LoVo (cell line): ENCODE data around the gene TLR10.

ENCODE experiments used
- DNase-seq: peaks from one replicate; pipeline ENCODE4 v3.0.0-alpha.2; 2016; ENCODE audit warnings: low spot score

TLR10 gene

DNA sequence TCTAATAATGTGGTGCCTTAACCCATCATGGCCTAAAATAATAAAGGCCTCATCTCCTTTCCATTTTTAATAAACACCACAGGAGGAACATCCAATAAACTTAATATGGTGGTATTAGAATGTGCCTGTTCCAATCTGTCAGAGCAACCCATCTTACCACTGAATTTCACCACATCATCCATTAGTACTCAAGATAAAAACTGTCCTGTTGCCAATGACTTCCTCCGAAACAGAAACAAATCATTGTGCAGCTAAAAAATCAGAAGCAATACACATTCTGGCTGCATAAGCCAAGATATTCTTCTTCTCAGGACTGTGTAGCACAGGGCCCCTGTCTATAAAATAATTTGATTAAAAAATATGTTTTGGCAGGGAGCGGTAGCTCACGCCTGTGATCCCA is 18.5 kb downstream of the TLR10 start:
- no peak for DNase-seq

DNA sequence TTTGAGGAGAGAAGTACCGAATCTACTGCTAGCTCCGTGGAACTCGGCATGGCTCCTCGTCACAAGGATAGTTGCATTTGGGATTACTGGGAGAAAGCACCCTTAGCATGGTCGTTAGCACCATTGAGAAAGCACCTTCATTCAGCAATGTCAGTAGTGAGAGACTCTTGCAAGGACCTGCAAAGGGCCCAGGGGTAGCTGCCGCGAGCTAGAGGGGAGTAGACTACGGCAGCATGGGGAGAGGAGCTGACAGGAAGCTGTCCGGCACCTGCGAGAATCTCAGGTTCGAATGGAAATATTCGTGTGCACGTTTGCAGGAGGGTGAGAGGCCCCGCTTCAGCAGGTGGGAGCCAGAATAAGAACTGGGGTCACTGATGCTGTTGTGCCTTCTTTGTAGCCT is 20.2 kb downstream of the TLR10 start:
- no peak for DNase-seq

DNA sequence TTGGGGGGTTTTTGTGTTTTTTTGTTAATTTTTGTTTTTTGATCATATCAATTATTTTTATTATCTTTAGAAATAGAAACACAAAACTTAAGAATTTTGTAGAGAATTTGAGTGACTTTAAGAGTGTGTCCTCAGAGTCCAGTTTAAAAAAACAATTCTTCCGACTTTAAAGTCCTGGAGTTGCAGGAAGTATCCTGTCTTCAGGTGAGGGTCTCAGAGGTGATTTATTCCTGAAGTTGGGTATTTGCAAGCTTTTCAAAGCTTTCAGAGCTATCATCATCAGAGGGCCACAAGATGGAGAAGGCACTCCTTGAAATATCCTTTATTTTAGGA is 23.0 kb downstream of the TLR10 start:
- DNase-seq, result no peak

- DNase-seq, result peak; percentile 46
Observed at GRCh38 chr4:38759113-38759789, 23.5 kb downstream of the TLR10 start.

- no peak for DNase-seq
Observed at GRCh38 chr4:38757945-38758600, 24.7 kb downstream of the TLR10 start.

- no peak for DNase-seq
Observed at GRCh38 chr4:38752941-38753806, 29.6 kb downstream of the TLR10 start.

- no peak for DNase-seq
Observed at GRCh38 chr4:38752372-38752940, 30.3 kb downstream of the TLR10 start.

GRCh38 chr4:38751341-38752010 is 31.3 kb downstream of the TLR10 start:
- DNase-seq, result no peak

- DNase-seq, result no peak
Observed at GRCh38 chr4:38749336-38749735, 33.5 kb downstream of the TLR10 start.

- DNase-seq, result no peak
Observed at GRCh38 chr4:38747629-38748028, 35.2 kb downstream of the TLR10 start.

GRCh38 chr4:38745881-38746280 is 36.9 kb downstream of the TLR10 start:
- no peak for DNase-seq

GRCh38 chr4:38743866-38744265 is 38.9 kb downstream of the TLR10 start:
- DNase-seq, result no peak

GRCh38 chr4:38740303-38740702 is 42.5 kb downstream of the TLR10 start:
- DNase-seq, result no peak

- DNase-seq, result no peak
Observed at GRCh38 chr4:38738940-38739803, 43.6 kb downstream of the TLR10 start.

DNA sequence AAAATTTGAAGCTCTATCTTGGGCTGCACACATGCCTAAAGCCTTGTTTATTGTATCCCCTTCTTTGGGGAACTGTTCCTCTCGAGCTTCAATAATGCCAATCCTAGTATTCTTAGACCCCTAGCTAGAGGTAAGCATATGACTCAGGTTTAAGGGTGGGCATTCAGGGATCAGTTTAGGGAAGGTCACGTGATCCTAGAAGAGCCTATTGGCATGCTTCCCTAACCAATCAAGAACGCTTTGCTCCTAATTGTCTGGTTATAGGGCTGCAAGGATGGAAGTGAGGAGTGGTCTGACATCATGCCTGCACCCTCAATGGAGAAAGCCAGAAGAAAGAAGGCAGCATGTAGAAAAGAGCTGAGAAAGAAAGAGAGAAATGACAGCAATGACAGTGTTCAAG is 46.9 kb downstream of the TLR10 start:
- DNase-seq, result no peak

- no peak for DNase-seq
Observed at GRCh38 chr4:38734911-38735310, 47.9 kb downstream of the TLR10 start.

- DNase-seq, result no peak
Observed at GRCh38 chr4:38734446-38734845, 48.3 kb downstream of the TLR10 start.

GRCh38 chr4:38733663-38734062 is 49.1 kb downstream of the TLR10 start:
- DNase-seq, result no peak

DNA sequence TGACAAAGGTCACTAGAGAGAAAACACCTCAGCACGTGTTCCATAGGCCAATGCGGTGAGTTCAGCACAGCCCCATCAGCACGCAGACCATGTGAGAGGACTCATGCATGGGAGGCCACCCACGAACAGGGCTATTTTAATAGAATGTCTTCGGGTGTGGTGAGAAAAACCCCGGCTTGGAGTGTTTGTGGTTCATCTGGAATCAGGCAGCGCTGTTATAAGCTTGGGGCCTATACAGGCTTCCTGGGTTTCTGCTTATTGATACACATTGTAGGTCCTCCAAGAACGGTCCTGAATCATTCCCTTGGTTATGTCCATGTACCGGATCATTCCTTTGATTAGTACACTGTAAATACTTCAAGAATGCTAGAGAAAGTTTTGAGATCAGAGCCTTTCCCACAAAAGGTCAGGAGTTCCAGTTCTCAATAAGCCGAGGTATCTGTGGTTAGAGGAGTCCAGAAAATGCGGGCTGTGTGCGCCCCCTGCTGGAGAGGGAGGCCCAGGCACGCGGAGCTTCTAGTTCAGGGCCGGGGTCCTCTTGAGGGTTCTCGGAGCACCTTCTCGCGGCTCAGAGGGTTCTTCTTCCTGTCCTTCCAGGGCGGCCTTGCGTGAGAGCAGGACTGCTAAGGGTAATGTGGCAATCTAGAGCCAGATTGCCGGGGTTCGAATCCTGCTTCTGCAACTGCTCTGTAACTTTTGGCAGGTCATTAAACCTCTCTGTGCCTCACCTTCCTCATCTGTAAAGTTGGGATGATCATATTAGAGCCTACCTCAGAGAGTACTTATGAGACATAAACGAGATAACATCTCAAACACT is 51.8 kb downstream of the TLR10 start:
- peak; percentile 79 for DNase-seq

DNA sequence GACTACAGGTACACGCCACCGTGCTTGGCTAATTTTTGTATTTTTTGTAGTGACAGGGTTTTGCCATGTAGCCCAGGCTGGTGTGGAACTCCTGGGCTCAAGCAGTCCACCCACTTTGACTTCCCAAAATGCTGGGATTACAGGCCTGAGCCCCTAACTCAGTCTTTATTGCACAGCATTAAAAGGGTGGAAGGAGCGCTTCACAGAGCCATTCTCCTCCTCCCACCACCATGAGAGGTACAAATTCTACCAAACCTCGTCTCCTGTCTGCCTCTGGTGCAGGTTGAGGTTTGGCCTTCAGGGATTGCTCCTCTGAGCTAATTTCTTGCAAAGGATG is 52.3 kb downstream of the TLR10 start:
- no peak for DNase-seq
